Activated CD4-positive, alpha-beta T cell treated with anti-CD3 and anti-CD28 coated beads, Interleukin-2, amount 50 U/mL, for 1 hour (primary cell): ENCODE data around the gene SLC9A7.

ENCODE experiments used
- DNase-seq: peaks from one replicate; pipeline ENCODE4 v3.0.0-alpha.2; 2020

SLC9A7 gene

DNA sequence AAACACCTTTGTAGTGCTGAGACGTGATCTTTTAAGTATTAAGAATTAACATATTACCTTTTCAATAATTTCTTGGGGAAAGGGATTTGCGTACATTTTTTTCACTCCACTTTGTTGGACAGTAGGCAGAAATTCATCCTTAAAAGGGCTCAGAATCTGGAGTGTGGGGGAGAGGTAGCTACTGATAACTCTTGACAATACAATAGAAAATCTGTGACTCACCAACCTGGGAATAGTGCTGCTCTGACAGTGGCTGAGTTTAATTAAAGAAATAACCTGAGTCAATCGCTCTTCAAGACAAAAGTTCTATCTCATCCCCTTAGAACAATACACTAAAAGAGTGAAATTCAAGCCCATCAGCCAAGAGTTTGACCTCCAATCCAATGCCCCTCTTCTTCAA, 60.2 kb downstream of the SLC9A7 start:
- DNase-seq, result no peak

DNA sequence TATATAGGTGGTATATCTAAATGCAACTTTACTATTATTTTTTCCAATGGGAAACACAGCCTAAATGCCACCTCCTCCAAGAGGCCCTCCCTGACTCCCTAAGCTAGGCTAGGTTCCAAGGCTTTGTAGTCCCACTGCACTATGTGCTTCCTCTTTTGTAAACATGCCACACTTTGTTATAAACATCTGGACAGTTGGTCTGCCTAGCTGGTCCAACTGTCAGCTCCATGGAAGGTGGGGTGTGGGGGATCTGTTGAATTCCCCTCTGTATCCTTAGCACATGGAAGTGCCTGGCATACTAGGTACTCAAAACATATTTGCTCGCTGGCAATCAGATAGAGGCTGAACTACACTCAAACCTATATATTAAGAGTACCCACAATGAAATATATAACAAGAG, 63.4 kb downstream of the SLC9A7 start:
- no peak for DNase-seq

DNA sequence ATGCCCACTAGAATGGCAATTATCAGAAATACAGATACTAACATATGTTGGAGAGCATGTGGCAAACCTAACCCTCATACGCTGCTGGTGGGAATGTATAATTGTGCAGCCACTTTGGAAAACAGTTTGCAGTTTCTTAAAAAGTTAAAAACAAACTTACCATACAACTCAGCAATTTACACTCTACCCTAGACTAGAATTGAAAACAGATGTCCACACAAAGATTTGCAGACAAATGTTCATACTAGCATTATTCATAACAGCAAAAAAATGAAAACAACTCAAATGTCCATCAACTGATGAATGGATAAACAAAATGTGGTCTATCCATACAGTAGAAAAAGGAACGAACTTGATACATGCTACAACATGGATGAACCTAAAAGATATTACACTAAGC, 64.4 kb downstream of the SLC9A7 start:
- DNase-seq, result no peak

DNA sequence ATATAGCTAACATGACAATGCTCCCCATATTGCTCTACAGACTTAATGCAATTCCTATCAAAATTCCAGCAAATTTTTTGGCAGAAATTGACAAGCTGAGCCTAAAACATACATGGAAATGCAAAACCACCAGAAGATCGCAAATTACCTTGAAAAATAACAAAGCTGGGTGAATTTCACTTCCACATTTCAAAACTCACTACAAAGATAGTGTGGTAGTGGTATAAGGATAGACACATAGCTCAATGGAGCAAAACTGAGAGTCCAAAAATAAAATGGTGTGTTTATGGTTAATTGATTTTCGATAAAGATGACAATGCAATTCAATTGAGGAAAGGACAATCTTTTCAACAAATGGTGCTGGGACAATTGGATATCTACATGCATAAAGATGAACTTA, 65.8 kb downstream of the SLC9A7 start:
- DNase-seq, result no peak

DNA sequence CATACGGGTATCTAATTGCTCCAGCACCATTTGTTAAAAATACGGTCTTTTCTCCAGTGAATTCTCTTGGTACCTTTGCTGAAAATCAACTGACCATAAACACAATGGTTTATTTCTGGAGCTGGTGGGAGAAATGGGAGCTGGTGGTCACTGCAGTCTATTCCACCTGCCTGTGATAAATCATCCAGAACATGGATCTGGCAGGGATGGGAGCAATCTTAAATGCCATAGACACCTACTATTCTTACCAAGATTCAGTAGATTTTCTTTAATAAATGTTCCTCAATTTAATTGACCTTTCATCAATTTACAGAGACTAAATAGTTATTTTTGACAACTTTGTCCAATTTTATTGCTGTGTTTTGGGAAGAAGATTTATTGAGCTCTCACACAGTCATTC, 68.1 kb downstream of the SLC9A7 start:
- no peak for DNase-seq

DNA sequence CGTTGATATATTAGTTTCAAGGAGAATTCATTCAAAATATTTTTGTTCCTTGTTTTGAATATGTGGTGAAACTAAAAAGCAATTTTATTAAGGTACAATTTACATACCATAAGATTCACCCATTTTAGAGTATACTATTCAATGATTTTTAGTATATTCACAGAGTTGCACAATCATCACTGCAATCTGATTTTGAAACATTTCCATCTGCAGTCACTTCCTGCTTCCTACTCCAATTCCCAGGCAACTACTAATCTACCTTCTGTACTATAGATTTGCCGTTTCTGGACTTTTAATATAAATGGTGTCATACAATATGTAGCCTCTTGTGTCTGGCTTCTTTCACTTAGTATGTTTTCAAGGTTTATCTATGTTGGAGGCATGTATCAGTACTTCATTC, 71.3 kb downstream of the SLC9A7 start:
- DNase-seq, result no peak

DNA sequence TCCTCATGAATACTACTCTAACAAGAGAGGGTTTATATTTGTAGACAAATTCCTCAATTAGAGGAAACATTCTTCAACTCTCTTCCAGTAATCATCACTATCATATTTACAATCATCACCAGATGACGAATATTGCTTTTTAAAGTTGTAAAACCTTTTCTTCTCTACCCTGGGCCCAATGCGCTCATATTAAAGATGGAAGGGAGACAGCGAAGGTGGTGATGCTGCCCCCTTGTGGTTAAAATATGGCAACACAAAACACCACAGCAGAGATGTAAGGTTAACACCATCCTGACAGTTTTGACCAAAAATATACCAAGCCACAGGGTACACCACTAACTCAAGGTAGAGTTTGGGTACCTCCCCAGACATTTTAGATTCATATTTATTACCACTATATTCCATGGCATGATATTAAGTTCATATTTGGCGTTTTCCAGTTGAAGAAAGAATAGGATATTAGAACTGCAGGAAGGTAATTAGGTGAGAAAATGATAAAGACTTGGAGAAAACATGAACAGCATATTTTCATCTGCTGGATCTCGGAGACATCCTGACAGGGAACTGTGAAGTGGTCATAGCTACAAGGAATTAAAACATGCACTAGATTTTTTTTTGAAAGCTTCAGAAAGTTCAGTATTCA, 72.8 kb downstream of the SLC9A7 start:
- DNase-seq, result peak; percentile 10

DNA sequence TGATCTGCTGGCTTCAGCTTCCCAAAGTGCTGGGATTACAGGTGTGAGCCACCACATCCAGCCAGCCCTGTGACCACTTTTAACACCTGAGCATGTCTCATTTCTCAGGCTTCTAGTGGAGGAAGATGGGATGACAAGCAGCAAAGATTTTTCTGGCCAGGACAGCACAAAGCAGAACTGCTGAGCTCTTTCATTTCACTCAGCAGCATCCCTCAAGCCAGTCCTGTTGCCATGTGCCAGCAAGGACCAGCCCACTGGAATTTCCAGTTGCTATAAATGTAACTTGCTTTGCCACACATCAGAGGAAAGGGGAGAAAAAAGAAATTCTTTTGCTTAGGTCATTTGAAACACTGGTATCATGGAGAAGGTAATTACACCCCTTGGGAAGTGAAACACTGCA, 75.9 kb downstream of the SLC9A7 start:
- DNase-seq, result no peak

DNA sequence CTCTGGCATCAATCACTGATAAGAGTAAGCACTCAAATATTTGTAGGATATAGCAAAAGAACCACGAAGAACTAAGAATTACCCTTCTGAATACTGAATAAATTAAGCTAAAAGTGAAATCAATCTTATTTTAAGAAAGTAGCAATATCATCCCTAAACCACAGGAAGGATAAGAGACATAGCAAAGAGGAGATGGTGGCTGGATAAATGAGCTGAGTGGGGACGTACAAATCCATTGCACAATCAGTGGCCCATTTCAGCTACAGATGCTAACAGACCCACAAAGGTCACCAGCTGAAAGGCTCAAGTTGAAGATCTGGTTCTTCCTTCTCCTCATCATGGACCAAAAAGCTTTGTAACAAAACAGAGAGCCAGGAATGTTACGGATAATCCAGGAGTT, 77.1 kb downstream of the SLC9A7 start:
- no peak for DNase-seq

DNA sequence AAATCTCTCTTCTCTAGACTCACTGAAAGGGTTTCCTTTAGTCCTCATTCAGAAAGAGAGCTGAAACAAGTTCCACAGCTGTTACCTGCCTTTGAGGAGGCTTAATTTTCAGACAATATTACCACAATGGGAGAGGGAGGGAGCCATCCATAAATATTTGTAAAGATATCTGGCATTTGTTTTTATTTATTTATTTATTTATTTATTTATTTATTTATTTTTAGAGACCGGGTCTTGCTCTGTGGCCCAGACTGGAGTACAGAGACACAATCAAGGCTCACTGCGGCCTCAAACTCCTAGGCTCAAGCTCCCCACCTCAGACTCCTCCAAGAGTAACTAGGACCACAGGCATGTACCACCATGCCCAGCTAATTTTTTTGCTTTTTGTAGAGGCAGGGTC, 80.7 kb downstream of the SLC9A7 start:
- DNase-seq, result no peak

DNA sequence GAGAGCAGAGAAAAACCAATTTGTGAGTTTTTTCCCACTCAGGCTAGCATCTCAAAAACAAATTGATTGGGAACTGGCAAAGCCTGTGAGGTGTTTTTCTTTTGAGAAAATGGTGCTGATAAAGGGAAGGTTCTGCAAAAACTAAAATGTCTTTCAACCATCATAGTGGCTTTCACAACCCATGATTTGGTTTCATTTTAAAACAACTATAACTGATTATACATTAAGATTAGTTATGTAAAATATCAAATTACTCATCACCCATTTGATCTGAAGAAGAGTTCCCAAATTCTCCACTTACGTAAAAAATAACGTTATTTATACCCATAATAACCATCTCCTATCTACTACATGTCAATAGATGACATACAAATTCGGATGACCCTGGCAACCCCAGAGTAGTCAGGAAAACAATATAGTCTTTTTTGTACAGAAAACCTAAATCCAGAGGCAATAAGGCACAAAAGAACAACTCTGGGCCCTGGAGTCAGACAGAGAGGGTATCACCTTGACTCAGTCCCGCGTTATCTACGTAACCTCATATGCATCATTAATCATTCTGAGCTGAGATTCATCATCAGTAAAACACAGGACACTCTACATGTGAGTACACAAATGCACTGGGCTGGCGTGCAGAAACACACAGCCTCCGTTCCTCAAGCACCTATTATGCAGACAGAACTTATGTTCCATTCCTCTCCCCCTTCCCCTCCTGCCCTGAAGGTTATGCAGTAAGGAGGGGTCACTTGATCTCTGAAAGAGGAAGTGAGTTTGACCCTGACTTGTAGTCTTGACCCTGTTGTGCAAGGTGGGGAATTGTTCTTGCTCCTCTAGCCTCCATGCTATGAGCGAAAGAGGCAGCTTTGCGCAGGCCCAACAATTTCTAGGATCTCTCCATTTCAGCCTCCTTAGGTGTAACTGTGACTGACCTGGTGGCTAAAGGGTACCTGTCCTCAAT, 82.2 kb downstream of the SLC9A7 start:
- DNase-seq, result no peak

DNA sequence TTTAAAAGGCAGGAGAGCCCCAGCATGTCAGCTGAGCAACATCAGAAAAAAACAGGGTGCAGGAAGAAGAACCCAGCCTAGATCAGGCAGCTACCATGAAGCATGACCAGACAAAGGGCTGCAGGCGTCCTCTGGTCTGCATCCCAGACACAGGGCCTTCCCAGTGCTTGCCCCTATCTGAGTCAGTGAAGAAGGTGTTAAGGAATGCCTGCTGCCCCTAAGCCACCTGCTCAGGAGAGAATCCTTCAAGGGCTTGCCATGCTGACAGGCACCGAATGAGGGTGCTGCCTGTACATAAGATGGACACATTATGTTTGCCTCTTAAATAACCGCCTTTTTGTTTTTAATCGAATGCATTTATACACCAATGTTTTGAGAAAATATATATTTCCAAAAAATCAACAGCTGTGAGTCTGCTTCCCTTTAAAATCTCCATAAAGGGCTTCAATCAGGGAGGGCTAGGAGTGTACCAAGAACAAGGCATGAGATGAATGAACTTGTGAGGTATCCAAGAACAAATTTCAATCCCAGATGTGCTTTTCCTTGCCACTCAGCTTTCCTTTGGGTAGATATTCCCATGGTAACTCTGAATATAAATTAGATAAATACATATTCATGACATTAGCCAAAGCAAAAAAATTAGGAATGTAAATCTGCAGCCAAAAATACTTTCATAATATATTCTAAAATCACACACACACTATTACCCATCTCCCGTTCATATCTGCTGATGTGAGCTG, 85.1 kb downstream of the SLC9A7 start:
- no peak for DNase-seq

DNA sequence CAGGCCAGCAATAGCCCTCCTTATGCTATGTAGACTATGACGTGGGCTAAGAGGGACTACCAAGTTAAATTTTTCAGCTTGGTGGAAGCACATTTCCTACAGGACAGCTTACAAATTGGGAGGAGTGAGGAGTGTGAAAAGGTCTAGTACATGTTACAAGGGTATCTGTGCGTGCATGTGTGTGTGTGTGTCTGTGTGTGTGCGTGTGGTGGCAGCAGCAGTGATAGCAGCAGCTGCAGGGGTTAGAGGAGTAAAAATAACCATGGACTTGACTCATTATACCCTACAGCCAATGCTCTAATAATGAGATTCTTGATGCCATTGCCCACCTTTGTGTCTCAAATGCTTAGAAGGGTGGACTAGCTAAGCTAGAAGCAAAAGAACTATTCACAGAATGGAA, 88.6 kb downstream of the SLC9A7 start:
- DNase-seq, result no peak

DNA sequence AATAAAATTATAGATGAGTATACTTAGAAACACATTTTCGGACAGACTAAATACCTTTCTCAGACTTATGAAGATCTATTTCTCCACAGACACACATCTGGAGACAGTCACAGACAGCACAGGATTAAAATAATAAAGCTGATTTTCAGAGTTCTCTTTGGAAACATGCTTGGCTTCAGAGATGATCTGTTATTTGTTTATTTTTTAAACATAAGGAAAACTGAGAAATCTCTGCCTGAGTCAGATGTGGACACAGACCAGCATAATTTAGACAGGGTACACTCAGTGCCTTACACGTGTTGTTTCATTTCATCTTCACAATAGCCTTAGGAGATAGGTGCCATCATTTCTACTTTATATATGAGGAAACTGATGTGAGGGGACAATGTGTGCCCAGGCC, 92.1 kb downstream of the SLC9A7 start:
- DNase-seq, result no peak

DNA sequence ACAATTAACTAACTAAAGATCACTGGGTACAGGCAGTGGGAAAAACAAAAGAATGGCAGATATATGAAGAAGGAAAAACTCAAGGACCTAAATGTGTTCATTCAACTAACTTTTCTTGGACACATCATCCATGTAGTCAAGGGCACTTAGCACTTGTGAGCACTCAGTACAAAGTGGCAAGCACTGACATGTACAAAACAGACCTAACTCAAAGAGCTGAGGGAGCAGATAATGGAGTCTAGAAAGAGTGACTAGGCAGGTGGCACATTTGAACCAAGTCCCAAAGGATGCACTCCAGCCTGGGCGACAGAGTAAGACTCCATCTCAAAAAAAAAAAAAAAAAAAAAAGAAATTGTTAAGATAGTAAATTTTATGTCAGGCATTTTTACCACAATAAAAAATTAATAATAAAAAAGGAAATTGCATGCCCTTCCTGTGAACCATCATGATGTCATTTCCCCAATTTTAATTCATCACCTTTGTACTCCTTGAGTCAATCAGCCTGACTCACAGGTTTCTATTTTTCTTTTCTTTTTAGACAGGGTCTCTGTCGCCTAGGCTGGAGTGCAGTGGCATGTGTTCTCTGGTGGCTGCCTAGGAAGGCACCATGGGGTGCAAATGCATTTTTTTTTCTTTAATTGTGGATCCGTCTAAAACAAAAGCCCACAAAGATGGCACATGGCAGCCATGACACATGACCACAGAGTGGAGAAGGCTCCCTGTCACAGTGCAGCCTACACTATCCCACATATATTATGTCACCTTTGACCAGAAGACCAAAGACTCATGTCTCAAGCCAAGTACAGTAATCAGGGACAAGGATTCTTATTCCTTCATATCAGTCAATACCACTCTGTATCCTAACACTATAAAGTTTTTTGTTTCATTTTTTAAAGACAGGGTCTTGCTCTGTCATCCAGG, 93.4 kb downstream of the SLC9A7 start:
- no peak for DNase-seq

DNA sequence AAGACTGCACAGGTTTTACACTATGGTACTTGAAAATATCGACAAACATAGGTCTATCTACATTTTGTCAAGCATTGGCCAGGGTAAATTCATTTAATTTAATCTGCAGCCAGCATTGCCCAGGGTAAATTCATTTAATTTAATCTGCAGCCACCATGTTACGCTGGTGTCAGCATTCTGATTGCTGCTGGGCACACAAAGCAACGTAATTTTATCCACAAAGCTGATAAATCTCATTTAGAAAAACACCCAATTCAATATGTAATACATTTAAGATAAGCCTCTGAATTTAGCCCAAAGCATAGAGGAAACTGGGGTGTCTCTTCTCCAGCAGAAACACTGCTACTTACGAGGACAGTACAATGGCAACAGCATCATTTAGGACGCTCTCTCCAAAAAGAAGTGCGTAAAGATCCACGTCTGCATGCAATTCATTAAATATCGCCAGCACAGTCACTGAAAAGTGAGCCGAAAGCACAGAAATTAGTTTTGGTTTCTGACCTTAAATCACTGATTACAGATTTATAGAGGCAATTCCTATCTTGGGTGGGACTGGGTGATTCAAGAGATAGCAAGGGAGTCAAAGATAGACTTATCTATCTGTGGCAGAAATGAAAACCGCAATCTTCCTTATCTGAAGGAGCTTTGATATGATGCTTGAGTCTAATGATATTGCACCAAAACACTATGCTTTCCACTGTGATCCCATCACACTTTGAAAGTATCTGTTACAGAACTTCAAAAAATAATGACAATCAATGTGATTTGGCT, 96.5 kb downstream of the SLC9A7 start:
- no peak for DNase-seq

DNA sequence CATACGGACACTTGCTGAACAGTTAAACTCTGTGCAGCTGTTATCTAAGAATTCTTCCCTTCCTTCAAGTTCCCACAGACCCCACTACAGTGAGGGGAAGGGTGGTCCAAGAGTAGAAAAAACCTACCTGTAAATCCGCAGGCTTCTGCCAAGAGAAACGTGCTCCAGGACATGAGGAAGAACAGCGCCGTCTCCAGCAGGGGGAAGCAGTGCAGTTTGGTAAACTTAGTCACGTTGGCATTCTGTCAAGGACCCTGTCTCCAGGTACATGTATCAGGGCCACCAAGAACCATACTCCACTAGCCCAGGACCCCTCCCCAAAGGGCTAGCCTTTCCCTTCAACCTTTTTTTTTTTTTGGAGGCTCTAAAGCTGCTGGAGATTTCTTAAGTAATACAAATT, 105.4 kb downstream of the SLC9A7 start:
- DNase-seq, result no peak

DNA sequence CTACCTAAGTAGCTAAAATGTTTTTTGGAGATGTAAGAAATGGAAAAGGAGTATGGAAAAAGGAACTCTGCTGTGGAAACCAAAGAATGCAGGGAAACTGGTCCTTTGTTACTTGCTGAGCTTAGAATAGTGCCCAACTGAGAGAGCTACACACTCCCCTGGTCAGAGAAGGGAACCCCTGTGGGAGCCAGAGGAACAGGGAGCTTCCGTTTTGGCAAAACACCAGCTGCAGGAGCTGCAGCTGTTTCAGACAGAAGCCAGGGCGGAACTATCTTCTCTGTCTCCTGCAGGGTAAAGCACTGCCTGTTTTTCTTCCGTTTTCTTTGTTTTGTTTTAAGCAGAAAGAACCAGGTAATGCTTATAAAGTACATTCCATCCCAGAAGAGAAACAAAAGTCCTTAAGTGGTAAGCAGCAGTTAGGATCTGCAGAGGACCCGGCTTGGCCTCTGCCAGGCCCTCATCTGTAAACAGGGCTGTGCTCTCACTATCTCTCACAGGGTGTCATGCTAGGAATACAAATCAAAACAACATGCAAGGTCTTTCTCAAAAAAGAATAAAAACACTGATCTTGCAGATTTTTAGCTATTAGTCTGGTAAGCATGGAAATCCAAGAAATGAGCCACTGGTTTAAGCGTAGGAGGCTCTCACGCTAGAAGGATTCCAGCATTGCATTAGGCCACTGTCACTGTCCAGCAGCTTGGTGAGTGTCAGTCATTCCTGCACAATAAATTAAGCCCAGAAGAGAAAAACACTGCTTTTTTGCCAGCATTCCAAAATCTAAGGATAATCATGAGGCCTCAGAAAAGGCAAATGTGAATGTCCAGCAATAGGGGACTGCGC, 109.3 kb downstream of the SLC9A7 start:
- DNase-seq, result no peak

DNA sequence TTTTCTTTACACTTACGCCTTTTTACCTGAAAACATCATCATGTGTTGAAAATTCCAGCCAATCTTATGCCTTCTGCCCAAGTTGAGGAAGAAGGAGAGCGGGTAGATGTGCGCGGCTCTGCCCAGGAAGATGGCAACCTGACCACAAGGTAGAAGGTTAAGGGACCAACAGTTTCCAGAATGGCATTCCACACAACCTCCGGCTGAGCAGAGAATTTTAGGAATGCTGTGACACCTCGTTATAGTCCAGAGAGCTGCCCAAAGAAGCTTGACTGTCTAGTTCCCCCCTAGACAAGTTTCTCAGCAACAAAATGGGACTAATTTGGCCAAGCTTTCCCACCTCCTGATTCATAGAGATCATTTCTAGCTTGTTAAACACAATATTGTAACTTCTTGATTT, 110.3 kb downstream of the SLC9A7 start:
- no peak for DNase-seq

DNA sequence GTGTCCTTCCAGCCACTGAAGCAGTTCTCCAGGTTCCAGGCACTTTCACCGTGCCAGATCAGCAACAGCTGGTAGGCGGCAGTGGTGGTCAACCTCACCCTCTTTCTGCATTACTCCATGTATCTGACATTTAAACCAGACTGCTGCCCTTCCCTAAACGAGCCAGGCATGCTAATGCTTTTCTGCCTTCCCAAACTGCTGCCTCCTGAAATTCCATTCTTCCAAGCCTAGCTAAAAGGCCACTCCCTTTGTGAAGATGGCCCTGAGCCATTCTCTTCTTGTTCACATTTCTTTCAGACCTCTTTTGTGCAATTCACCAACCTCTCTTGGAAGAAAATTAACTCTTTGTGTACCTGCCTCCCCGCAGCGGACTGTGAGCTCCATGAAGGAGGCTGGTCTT, 111.7 kb downstream of the SLC9A7 start:
- no peak for DNase-seq

DNA sequence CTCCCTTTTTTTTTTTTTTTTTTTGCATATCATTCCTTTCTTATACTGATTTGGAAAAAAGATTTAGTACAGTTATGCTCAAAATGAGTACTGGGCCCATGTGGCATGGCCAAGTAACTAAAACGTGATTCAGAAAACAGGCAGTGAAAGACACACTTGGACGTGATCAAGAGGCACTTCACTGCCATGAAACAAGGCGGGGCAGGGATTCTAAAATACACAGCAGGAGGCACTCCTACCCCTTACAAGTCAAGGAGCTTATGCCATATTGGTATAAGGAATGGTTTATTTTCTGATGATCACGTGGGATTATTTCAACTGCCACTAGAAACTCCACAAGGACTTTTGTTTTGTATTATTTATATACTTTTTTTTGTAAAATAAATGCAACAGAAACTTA, 113.3 kb downstream of the SLC9A7 start:
- no peak for DNase-seq
